H9 (cell line): ENCODE measurements around the gene CFAP299. TPM values are rescaled to one million over a fixed set of nuclear protein-coding genes. Genes with fewer than 3 reads are reported as not detected.

ENCODE experiments used
- DNase-seq: peaks from one replicate; pipeline ENCODE4 v3.0.0-alpha.2; 2017
- H2AFZ ChIP-seq: one replicate; pipeline ENCODE4 v1.6.1; 2013; ENCODE audit warnings: mild to moderate bottlenecking, low read length, control low read depth, moderate library complexity
- H2AK5ac ChIP-seq: 2 replicates; pipeline ENCODE4 v1.6.1; 2013; ENCODE audit warnings: low read length, control low read depth, mixed read lengths; ENCODE audit not compliant: insufficient read length
- H2BK120ac ChIP-seq: one replicate; pipeline ENCODE4 v1.6.1; 2013; ENCODE audit warnings: low read depth, mild to moderate bottlenecking, low read length, control low read depth, inconsistent platforms; ENCODE audit not compliant: poor library complexity, severe bottlenecking
- H2BK12ac ChIP-seq: 2 replicates; pipeline ENCODE4 v1.6.1; 2013; ENCODE audit warnings: low read length, control low read depth, mixed read lengths, low read depth; ENCODE audit not compliant: insufficient read length
- H2BK15ac ChIP-seq: 2 replicates; pipeline ENCODE4 v1.6.1; 2013; ENCODE audit warnings: low read depth, low read length, control low read depth
- H2BK20ac ChIP-seq: one replicate; pipeline ENCODE4 v1.6.1; 2013; ENCODE audit warnings: low read depth, mild to moderate bottlenecking, low read length, control low read depth, inconsistent platforms; ENCODE audit not compliant: poor library complexity, severe bottlenecking
- H2BK5ac ChIP-seq: 2 replicates; pipeline ENCODE4 v1.6.1; 2013; ENCODE audit warnings: low read length, control low read depth, mixed read lengths; ENCODE audit not compliant: insufficient read length
- H3K14ac ChIP-seq: 2 replicates; pipeline ENCODE4 v1.6.1; 2013; ENCODE audit warnings: low read length, control low read depth; ENCODE audit not compliant: insufficient read depth
- H3K18ac ChIP-seq: 2 replicates; pipeline ENCODE4 v1.6.1; 2013; ENCODE audit warnings: low read depth, mild to moderate bottlenecking, mixed read lengths, low read length, control low read depth; ENCODE audit not compliant: insufficient read length
- H3K23ac ChIP-seq: 2 replicates; pipeline ENCODE4 v1.6.1; 2013; ENCODE audit warnings: low read length, control low read depth, mixed read lengths, low read depth; ENCODE audit not compliant: insufficient read length
- H3K23me2 ChIP-seq: 2 replicates; pipeline ENCODE4 v1.6.1; 2013; ENCODE audit warnings: low read depth, mild to moderate bottlenecking, mixed read lengths, low read length, control low read depth; ENCODE audit not compliant: insufficient read length, poor library complexity, severe bottlenecking
- H3K27ac ChIP-seq: 2 replicates; pipeline ENCODE4 v1.5.1; 2013; ENCODE audit warnings: low read length, control low read depth, mixed read lengths, low read depth; ENCODE audit not compliant: insufficient read length
- H3K27me3 ChIP-seq: 2 replicates; pipeline ENCODE4 v1.6.1; 2013; ENCODE audit warnings: low read length, control low read depth, inconsistent platforms; ENCODE audit not compliant: insufficient read depth
- H3K4ac ChIP-seq: 2 replicates; pipeline ENCODE4 v1.6.1; 2013; ENCODE audit warnings: low read depth, mild to moderate bottlenecking, control low read depth, inconsistent platforms, low read length, moderate library complexity
- H3K4me1 ChIP-seq: 2 replicates; pipeline ENCODE4 v1.6.1; 2013; ENCODE audit warnings: low read length, control low read depth, inconsistent platforms; ENCODE audit not compliant: insufficient read depth
- H3K4me2 ChIP-seq: 2 replicates; pipeline ENCODE4 v1.6.1; 2013; ENCODE audit warnings: low read length, control low read depth, mixed read lengths; ENCODE audit not compliant: insufficient read length, insufficient read depth
- H3K56ac ChIP-seq: 2 replicates; pipeline ENCODE4 v1.6.1; 2013; ENCODE audit warnings: low read depth, mild to moderate bottlenecking, mixed read lengths, low read length, control low read depth; ENCODE audit not compliant: insufficient read length
- H3K79me1 ChIP-seq: 2 replicates; pipeline ENCODE4 v1.6.1; 2013; ENCODE audit warnings: low read depth, mild to moderate bottlenecking, moderate library complexity, low read length, control low read depth, inconsistent platforms; ENCODE audit not compliant: insufficient read depth, poor library complexity, severe bottlenecking
- H3K79me2 ChIP-seq: 2 replicates; pipeline ENCODE4 v1.6.1; 2013; ENCODE audit warnings: low read length, control low read depth, inconsistent platforms; ENCODE audit not compliant: insufficient read depth
- H3K9ac ChIP-seq: 2 replicates; pipeline ENCODE4 v1.6.1; 2013; ENCODE audit warnings: low read length, control low read depth, mixed read lengths; ENCODE audit not compliant: insufficient read length; ENCODE audit errors: extremely low read depth
- H3K9me3 ChIP-seq: one replicate; pipeline ENCODE4 v1.6.1; 2013; ENCODE audit warnings: low read depth, low read length, inconsistent platforms; ENCODE audit not compliant: control insufficient read depth
- H3T11ph ChIP-seq: one replicate; pipeline ENCODE4 v1.6.1; 2013; ENCODE audit warnings: mild to moderate bottlenecking, low read length, control low read depth, inconsistent platforms
- H4K20me1 ChIP-seq: one replicate; pipeline ENCODE4 v1.6.1; 2013; ENCODE audit not compliant: control insufficient read depth, insufficient read length, insufficient read depth
- H4K5ac ChIP-seq: 2 replicates; pipeline ENCODE4 v1.6.1; 2013; ENCODE audit warnings: low read depth, mild to moderate bottlenecking, mixed read lengths, low read length, control low read depth; ENCODE audit not compliant: insufficient read length
- H4K8ac ChIP-seq: replicated peaks from 2 replicates; pipeline ENCODE4 v1.6.1; 2013; ENCODE audit warnings: low read length, control low read depth, mixed read lengths, low read depth; ENCODE audit not compliant: insufficient read length
- H4K91ac ChIP-seq: 2 replicates; pipeline ENCODE4 v1.6.1; 2013; ENCODE audit warnings: low read depth, mild to moderate bottlenecking, moderate library complexity, mixed read lengths, low read length, control low read depth; ENCODE audit not compliant: insufficient read length
- H3K27ac Mint-ChIP-seq, 3 experiments: 2 replicates in 2 of 3; 3 replicates in 1 of 3; pipeline ENCODE4 v1.8.0; 2020 to 2021; ENCODE audit warnings: mixed read lengths in 3 of 3, mild to moderate bottlenecking in 1 of 3, moderate library complexity in 1 of 3
- H3K27me3 Mint-ChIP-seq: 2 replicates; pipeline ENCODE4 v1.8.0; 2021; ENCODE audit warnings: low read depth, mild to moderate bottlenecking, moderate library complexity, mixed read lengths
- H3K36me3 Mint-ChIP-seq, 3 experiments: 2 replicates in 2 of 3; 3 replicates in 1 of 3; pipeline ENCODE4 v1.8.0; 2020 to 2021; ENCODE audit warnings: low read depth in 3 of 3, mixed read lengths in 3 of 3; ENCODE audit not compliant: insufficient read depth in 1 of 3
- H3K4me1 Mint-ChIP-seq, 2 experiments: 2 replicates each; pipeline ENCODE4 v1.8.0; 2020; ENCODE audit warnings: mixed read lengths in 2 of 2
- H3K4me3 Mint-ChIP-seq, 2 experiments: 2 replicates in 1 of 2; 3 replicates in 1 of 2; pipeline ENCODE4 v1.8.0; 2020 to 2021; ENCODE audit warnings: mild to moderate bottlenecking in 2 of 2, mixed read lengths in 2 of 2, moderate library complexity in 1 of 2
- H3K9me3 Mint-ChIP-seq, 2 experiments: 2 replicates in 1 of 2; 3 replicates in 1 of 2; pipeline ENCODE4 v1.8.0; 2020; ENCODE audit warnings: mild to moderate bottlenecking in 2 of 2, mixed read lengths in 2 of 2, moderate library complexity in 1 of 2
- CTCF ChIP-seq: fragments of 200-600 bp; sonication (generic); conservative IDR thresholded peaks from 3 replicates; pipeline ENCODE4 v1.8.0; 2021; ENCODE audit warnings: antibody characterized with exemption, mild to moderate bottlenecking
- total RNA-seq: library from RNA; stranded (reverse); gene quantifications from 2 replicates; pipeline ENCODE4 v1.2.1, GENCODE V29; 2021

Gene CFAP299
- total RNA-seq, 1 experiment from 2014 or later, result not detected

GRCh38 chr4:80846210-80846609 is 510.7 kb downstream of the CFAP299 start:
- no peak overlapping the region for H4K8ac ChIP-seq
- H3K23me2 ChIP-seq, result no peaks in the 10 kb centered on the region
- no peak overlapping the region for H3K14ac ChIP-seq
- no peaks in the 10 kb centered on the region for H3K79me1 ChIP-seq
- H3K9me3 ChIP-seq, result no peaks in the 10 kb centered on the region
- H3T11ph ChIP-seq, result no peak overlapping the region
- no peaks in the 10 kb centered on the region; the same call in 1 of the 2 replicates for H3K27me3 Mint-ChIP-seq
- no peak overlapping the region for H3K18ac ChIP-seq
- no peak overlapping the region for H2AFZ ChIP-seq
- H3K9me3 Mint-ChIP-seq, result peaks cover 6% of the 10 kb centered on the region in 2 experiments; a peak in 3 of 5 replicates
- H2BK5ac ChIP-seq, result no peak overlapping the region
- no peaks in the 10 kb centered on the region for H3K4me1 ChIP-seq
- H3K56ac ChIP-seq, result no peak overlapping the region
- H3K79me2 ChIP-seq, result no peaks in the 10 kb centered on the region
- no peak overlapping the region for H4K5ac ChIP-seq
- H3K4ac ChIP-seq, result no peak overlapping the region
- H3K4me2 ChIP-seq, result no peak overlapping the region
- no peak overlapping the region for H2AK5ac ChIP-seq
- H2BK12ac ChIP-seq, result no peak overlapping the region
- DNase-seq, result no peak
- H2BK20ac ChIP-seq, result no peak overlapping the region
- no peak overlapping the region for H3K9ac ChIP-seq
- H3K23ac ChIP-seq, result no peak overlapping the region
- no peak for TF ChIP-seq CTCF
- H3K36me3 Mint-ChIP-seq, result peaks cover 0 to 5% (median 0%) of the 10 kb centered on the region in 3 experiments; a peak in 3 of 7 replicates
- H3K4me3 Mint-ChIP-seq, result no peak overlapping the region
- H4K91ac ChIP-seq, result no peak overlapping the region
- no peaks in the 10 kb centered on the region for H3K4me1 Mint-ChIP-seq
- H2BK120ac ChIP-seq, result no peak overlapping the region
- H3K27ac Mint-ChIP-seq, result no peak overlapping the region
- no peak overlapping the region for H3K27ac ChIP-seq
- no peak overlapping the region for H2BK15ac ChIP-seq
- no peaks in the 10 kb centered on the region for H3K27me3 ChIP-seq
- no peaks in the 10 kb centered on the region for H4K20me1 ChIP-seq
